Keratinocyte (primary cell): ENCODE measurements around the gene PSMB9.

ENCODE experiments used
- EZH2 ChIP-seq: IDR thresholded peaks from one replicate; pipeline ENCODE4 v1.6.1; 2012; ENCODE audit warnings: inconsistent platforms, mild to moderate bottlenecking, low read length, moderate library complexity
- TF ChIP-seq, protein P1 (sequence below), 3 experiments: IDR thresholded peaks in 1 of 3; conservative IDR thresholded peaks in 1 of 3; optimal IDR thresholded peaks in 1 of 3; 2 replicates in 2 of 3; 3 replicates in 1 of 3; pipeline versions ENCODE3 to v1.5.1; 2011; ENCODE audit warnings: low read length in 3 of 3, mild to moderate bottlenecking in 3 of 3, moderate library complexity in 2 of 3, control low read depth in 1 of 3, inconsistent platforms in 1 of 3; ENCODE audit not compliant: insufficient read depth in 2 of 3; ENCODE audit errors: extremely low read depth in 1 of 3

DNA sequence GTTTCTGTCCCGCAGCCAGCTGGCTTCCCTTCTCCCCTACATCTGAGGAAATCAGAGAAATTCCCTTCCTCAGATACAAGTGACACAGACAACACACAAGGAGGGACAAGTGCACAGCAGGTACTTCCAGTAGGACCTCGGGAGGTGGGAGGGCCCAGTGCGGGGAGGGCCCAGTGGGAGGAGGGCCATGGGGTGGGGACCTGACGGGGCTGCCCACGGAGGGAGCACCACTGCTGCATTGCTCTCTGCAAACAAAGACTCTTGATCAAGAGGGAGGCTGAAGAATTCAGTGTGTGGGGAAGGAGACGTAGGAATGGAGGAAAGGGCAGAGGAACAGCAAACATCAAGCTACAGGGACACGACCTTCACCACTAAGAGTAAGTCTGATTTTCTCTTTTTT, 24.5 kb upstream of the PSMB9 start:
- TF ChIP-seq, protein P1, sequence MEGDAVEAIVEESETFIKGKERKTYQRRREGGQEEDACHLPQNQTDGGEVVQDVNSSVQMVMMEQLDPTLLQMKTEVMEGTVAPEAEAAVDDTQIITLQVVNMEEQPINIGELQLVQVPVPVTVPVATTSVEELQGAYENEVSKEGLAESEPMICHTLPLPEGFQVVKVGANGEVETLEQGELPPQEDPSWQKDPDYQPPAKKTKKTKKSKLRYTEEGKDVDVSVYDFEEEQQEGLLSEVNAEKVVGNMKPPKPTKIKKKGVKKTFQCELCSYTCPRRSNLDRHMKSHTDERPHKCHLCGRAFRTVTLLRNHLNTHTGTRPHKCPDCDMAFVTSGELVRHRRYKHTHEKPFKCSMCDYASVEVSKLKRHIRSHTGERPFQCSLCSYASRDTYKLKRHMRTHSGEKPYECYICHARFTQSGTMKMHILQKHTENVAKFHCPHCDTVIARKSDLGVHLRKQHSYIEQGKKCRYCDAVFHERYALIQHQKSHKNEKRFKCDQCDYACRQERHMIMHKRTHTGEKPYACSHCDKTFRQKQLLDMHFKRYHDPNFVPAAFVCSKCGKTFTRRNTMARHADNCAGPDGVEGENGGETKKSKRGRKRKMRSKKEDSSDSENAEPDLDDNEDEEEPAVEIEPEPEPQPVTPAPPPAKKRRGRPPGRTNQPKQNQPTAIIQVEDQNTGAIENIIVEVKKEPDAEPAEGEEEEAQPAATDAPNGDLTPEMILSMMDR (optimal IDR thresholded peaks at IDR 0.05 in 1 of 3, IDR thresholded peaks at IDR 0.05 in 1 of 3, conservative IDR thresholded peaks at IDR 0.05 in 1 of 3; ENCODE audit: extremely low read depth in 1 of 3, insufficient read depth in 2 of 3, low read length in 3 of 3), result no peak
- TF ChIP-seq EZH2, result no peak
